ENCODE results near the gene CTRB2. TPM values are rescaled to one million over a fixed set of nuclear protein-coding genes. Genes with fewer than 3 reads are reported as not detected.

CTRB2 gene
- total and polyA plus RNA-seq, 2 of the 8 experiments (the other 6 are each of a cell fraction or from before 2014, with no cell fraction given) = not detected

DNA sequence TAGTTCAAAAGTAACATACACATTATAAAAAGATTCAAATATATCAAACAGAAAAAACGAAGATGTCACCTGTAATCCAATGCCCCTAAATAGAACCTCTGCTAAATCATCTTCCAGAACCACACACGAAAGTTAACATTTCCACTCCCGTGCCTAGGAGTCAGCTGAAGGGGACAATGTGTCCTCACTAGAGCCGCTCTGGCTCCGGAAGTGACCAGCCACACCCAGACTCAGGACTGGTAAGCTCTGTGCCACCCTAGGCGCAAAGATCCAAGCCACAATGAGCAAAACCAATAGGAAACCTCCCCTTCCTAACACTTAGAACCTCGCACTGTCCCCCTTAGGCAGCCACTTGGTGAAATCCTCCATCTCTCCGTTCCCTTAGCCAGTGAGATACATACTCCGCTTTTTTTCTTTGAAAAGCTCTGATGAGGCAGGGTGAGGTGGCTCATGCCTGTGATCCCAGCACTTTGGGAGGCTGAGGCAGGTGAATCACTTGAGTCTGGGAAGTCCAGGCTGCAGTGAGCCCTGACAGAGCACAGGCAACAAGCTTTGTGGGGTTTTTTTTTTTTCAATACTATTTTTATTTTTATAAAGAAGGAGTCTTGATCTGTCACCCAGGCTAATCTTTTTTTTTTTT is 23.6 kb upstream of the CTRB2 start:
- DNase-seq (ENCODE audit: low read depth in 1 of 2, low spot score in 2 of 2) (no peak), FAIRE-seq (no peak)
- Histone ChIP-seq H3K4ac (replicated peaks; ENCODE audit: insufficient read length, low read depth, low read length) (no peak overlapping the region), H3K56ac (replicated peaks; ENCODE audit: insufficient read length, low read depth, low read length) (no peak overlapping the region), H3K79me2 (ENCODE audit: control insufficient read depth in 1 of 2, insufficient read depth in 2 of 2, low read length in 2 of 2) (no peaks in the 10 kb centered on the region), H3K79me1 (ENCODE audit: low read depth, low read length) (peaks cover 4% of the 10 kb centered on the region; the same call in 1 of the 2 replicates), H2BK15ac (ENCODE audit: low read length) (no peak overlapping the region), H3K9me3 (ENCODE audit: insufficient read depth in 2 of 2, low read depth in 1 of 2, low read length in 1 of 2) (no peaks in the 10 kb centered on the region), H2AK5ac (ENCODE audit: low read depth, low read length) (no peak overlapping the region), H3K27me3 (replicated peaks in 1 of 4; ENCODE audit: control insufficient read depth in 3 of 4, extremely low read depth in 1 of 4, insufficient read depth in 3 of 4, low read length in 3 of 4) (no peaks in the 10 kb centered on the region), H3K18ac (ENCODE audit: extremely low read depth, low read length) (no peak overlapping the region), H2BK20ac (ENCODE audit: low read length) (no peak overlapping the region), H3K4me2 (ENCODE audit: insufficient read depth in 1 of 2, low read depth in 2 of 2, low read length in 2 of 2) (no peak overlapping the region), H3K4me3 (ENCODE audit: extremely low read depth in 1 of 4, insufficient read depth in 2 of 4, low read depth in 3 of 4, low read length in 4 of 4) (no peak overlapping the region), H3K36me3 (ENCODE audit: control insufficient read depth in 2 of 4, insufficient read depth in 4 of 4, low read length in 3 of 4) (peaks cover 10 to 37% (median 25%) of the 10 kb centered on the region in 4 experiments), H4K91ac (replicated peaks; ENCODE audit: insufficient read length, low read length) (no peak overlapping the region), H3K14ac (ENCODE audit: insufficient read length) (no peak overlapping the region), H4K8ac (ENCODE audit: extremely low read depth, insufficient read depth, low read length) (no peak overlapping the region), H2BK5ac (ENCODE audit: low read depth, low read length) (no peak overlapping the region), H3K9ac (replicated peaks in 1 of 4; ENCODE audit: extremely low read depth in 1 of 4, low read depth in 3 of 4, low read length in 3 of 4) (no peak overlapping the region), H3K23me2 (ENCODE audit: low read depth, low read length) (no peaks in the 10 kb centered on the region), H4K5ac (ENCODE audit: insufficient read length, low read depth, low read length) (no peak overlapping the region), H3K23ac (ENCODE audit: insufficient read length) (no peak overlapping the region), H2BK120ac (replicated peaks; ENCODE audit: low read depth, low read length) (no peak overlapping the region), H3K27ac (ENCODE audit: low read depth, low read length) (no peak overlapping the region), H3K4me1 (replicated peaks in 1 of 4; ENCODE audit: control insufficient read depth in 3 of 4, insufficient read depth in 4 of 4, low read length in 3 of 4) (peaks cover 0 to 4% (median 0%) of the 10 kb centered on the region in 4 experiments; a peak in 1 of 7 replicates), H2AFZ (ENCODE audit: low read length) (no peak overlapping the region), H4K20me1 (replicated peaks in 1 of 2; ENCODE audit: control insufficient read depth in 1 of 2, insufficient read depth in 2 of 2, low read length in 2 of 2) (peaks cover 5 to 15% of the 10 kb centered on the region in 2 experiments), H2BK12ac (ENCODE audit: low read depth, low read length) (no peak overlapping the region)
- ChIA-PET CTCF (ENCODE audit: partially characterized antibody) (interaction anchor here (0.6 to 10.8 kb wide), 5 partner anchors 19 to 156 kb away, joined by 3 to 236 read pairs (median 5); partner anchors contain the start of gene BCAR1), POLR2A (ENCODE audit: partially characterized antibody) (interaction anchor here (0.7 to 22.7 kb wide), 4 partner anchors 19 to 33 kb away, joined by 3 to 375 read pairs (median 4); partner anchors contain the start of gene BCAR1)
- 90% methylated on average over 9 of the region's 9 CpGs; no CpG with 5 or more reads in 1 of the 2 experiments for WGBS, 2 experiments (ENCODE audit: extremely low coverage in 1 of 2, insufficient coverage in 1 of 2, insufficient read length in 1 of 2, insufficient replicate concordance in 2 of 2, low coverage in 1 of 2, low lambda C conversion rate in 2 of 2, missing lambda C conversion rate in 1 of 2)
- TF ChIP-seq BACH1 (IDR thresholded peaks at IDR 0.05; ENCODE audit: low read length) (no peak), JUND (IDR thresholded peaks at IDR 0.05; ENCODE audit: low read length) (no peak), CHD1 (IDR thresholded peaks at IDR 0.05; ENCODE audit: low read depth, low read length) (no peak), CREB1 (IDR thresholded peaks at IDR 0.05) (no peak), SUZ12 (IDR thresholded peaks at IDR 0.05; ENCODE audit: low read length) (no peak), GABPA (IDR thresholded peaks at IDR 0.05; ENCODE audit: borderline replicate concordance, insufficient read depth, low read length) (no peak), TAF7 (optimal IDR thresholded peaks at IDR 0.05; ENCODE audit: borderline replicate concordance, low read depth, low read length) (no peak), KDM5A (IDR thresholded peaks at IDR 0.05; ENCODE audit: low read length) (no peak), NANOG (IDR thresholded peaks at IDR 0.05; ENCODE audit: insufficient read depth, low read depth, low read length, poor library complexity, severe bottlenecking) (no peak), MAFK (IDR thresholded peaks at IDR 0.05; ENCODE audit: low read depth, low read length) (no peak), RNF2 (IDR thresholded peaks at IDR 0.05; ENCODE audit: borderline replicate concordance, low read depth, low read length, missing control alignments, poor library complexity, severe bottlenecking) (no peak), SP4 (IDR thresholded peaks at IDR 0.05; ENCODE audit: low read length) (no peak), HDAC6 (IDR thresholded peaks at IDR 0.05; ENCODE audit: low read depth, low read length) (no peak), CEBPB (IDR thresholded peaks at IDR 0.05; ENCODE audit: low read depth, low read length) (no peak)
